Measurements from ENCODE around the gene BTNL2.

The BTNL2 gene, protein sequence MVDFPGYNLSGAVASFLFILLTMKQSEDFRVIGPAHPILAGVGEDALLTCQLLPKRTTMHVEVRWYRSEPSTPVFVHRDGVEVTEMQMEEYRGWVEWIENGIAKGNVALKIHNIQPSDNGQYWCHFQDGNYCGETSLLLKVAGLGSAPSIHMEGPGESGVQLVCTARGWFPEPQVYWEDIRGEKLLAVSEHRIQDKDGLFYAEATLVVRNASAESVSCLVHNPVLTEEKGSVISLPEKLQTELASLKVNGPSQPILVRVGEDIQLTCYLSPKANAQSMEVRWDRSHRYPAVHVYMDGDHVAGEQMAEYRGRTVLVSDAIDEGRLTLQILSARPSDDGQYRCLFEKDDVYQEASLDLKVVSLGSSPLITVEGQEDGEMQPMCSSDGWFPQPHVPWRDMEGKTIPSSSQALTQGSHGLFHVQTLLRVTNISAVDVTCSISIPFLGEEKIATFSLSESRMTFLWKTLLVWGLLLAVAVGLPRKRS

DNA sequence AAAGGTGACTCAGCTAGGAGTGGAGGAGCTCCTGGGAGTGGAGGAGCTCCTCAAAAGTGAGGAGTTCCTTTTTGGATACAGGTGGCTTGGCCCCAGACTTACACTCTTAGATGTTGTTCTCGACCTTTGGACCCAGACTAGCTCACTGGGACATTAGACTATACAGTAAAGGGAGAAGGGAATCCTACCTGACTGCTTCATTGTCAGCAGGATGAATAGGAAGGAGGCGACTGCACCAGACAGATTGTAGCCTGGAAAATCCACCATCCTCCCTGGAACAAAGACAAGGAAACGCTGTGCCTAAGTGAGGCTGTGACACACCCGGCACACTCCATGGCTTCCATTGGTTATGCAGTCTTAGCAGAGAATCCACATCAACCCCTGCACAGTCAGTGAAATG, at the start of gene BTNL2:
Gene BTNL2, minus strand, starts transcription at position 325 of the 400 bp plus-strand sequence. Its CDS starts 58 bp downstream, at position 267.
- no peak within 1 kb of the TSS for H3K27ac ChIP-seq
- ChIA-PET POLR2A (ENCODE audit: low non-redundant PET) (no interaction called here), CTCF (interaction anchor here (0.7 to 0.8 kb wide), 2 partner anchors 68 to 281 kb away, joined by 4 read pairs; no protein-coding TSS in a partner anchor)
- TF ChIP-seq, protein P1, sequence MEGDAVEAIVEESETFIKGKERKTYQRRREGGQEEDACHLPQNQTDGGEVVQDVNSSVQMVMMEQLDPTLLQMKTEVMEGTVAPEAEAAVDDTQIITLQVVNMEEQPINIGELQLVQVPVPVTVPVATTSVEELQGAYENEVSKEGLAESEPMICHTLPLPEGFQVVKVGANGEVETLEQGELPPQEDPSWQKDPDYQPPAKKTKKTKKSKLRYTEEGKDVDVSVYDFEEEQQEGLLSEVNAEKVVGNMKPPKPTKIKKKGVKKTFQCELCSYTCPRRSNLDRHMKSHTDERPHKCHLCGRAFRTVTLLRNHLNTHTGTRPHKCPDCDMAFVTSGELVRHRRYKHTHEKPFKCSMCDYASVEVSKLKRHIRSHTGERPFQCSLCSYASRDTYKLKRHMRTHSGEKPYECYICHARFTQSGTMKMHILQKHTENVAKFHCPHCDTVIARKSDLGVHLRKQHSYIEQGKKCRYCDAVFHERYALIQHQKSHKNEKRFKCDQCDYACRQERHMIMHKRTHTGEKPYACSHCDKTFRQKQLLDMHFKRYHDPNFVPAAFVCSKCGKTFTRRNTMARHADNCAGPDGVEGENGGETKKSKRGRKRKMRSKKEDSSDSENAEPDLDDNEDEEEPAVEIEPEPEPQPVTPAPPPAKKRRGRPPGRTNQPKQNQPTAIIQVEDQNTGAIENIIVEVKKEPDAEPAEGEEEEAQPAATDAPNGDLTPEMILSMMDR (conservative IDR thresholded peaks at IDR 0.05; ENCODE audit: low read depth), result no peak
- DNase-seq (ENCODE audit: low spot score), result no peak

DNA sequence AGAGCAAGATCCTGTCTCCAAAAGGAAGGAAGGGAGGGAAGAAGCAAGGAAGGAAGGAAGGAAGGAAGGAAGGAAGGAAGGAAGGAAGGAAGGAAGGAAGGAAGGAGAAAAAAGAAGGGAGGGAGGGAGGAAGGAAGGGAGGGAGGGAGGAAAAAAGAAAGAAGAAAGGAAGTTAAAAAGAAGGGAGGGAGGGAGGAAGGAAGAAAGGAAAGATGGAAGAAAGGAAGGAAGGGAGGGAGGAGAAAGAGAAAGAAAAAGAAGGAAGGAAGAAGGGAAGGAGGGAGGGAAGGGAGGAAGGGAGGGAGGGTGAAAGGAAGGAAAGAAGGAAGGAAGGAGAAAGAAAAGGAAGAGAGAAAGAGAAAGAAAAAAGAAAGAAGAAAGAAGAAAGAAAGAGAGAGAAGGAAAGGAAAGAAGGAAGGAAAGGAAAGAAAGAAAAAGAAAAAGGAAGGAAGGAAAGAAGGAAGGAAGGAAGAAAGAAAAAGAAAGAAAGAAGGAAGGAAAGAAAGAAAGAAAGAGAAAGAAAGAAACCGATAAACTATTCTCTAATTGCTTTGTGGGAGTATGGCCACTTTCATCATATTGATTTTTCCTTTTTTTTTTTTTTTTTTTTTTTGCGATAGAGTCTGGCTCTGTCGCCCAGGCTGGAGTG, 42.2 kb upstream of the BTNL2 start:
- no peak overlapping the region for H3K27ac ChIP-seq
- no peak for DNase-seq (ENCODE audit: low spot score)
- TF ChIP-seq, protein P1 (conservative IDR thresholded peaks at IDR 0.05; ENCODE audit: low read depth), result no peak
- ChIA-PET CTCF (no interaction called here), POLR2A (ENCODE audit: low non-redundant PET) (no interaction called here)

DNA sequence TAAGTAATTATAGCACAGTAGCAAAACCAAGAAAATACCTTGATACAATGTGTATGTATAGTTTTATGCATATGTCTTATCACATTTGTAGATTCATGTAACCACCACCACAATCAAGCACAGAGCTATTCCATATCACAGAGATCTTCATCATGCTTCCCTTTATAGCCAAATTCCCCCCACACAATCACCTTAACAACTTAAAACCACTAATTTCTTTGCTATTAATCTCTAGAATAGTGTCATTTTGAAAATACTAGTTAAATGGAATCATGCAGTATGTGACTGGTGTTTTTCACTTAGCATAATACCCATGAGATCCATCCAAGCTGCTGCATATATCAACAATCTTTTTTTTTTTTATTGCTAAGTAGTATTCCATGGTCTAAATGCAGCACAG, 41.0 kb upstream of the BTNL2 start:
- ChIA-PET CTCF (no interaction called here), POLR2A (ENCODE audit: low non-redundant PET) (no interaction called here)
- no peak overlapping the region for H3K27ac ChIP-seq
- TF ChIP-seq, protein P1 (conservative IDR thresholded peaks at IDR 0.05; ENCODE audit: low read depth), result no peak
- DNase-seq (ENCODE audit: low spot score), result no peak

DNA sequence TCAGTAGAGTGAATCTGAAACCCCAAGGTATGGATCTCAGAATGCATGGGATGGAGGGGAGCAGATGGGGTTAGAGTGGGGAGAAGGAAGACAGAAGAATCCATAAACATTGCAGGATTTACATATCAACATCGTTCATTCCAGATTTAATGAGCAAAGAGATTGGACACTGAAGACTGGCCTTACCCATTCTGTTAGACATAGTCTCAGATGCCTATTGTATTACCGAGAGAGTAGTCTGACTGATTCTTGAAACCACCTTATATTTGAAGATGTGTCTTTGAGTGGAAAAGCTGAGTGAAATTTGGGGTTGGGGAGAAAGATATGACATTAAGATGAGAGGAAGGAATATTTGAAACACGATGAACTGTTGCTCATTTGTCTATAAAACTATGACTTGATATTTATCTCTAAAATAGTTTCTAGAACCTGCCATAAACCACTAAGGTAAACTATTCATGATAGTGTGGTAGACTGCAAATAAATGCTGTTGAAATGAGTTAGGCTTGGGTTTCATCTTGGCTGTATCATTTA, 38.4 kb upstream of the BTNL2 start:
- TF ChIP-seq, protein P1 (conservative IDR thresholded peaks at IDR 0.05; ENCODE audit: low read depth), result no peak
- ChIA-PET POLR2A (ENCODE audit: low non-redundant PET) (no interaction called here), CTCF (no interaction called here)
- no peak for DNase-seq (ENCODE audit: low spot score)
- H3K27ac ChIP-seq, result no peak overlapping the region

DNA sequence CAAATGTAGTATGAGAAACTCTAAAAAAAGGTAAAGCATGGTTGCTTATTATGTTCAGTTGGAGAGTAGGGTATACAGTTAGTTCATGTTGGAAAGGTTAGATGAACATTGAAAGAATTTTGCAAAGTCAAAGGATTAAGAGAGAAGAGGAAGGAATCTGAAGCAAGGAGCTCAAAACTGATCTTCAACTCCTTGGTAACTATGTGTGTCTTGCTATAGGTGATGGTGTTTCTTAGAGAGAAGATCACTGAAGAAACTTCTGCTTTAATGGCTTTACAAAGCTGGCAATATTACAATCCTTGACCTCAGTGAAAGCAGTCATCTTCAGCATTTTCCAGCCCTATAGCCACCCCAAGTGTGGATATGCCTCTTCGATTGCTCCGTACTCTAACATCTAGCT, 37.5 kb upstream of the BTNL2 start:
- CTCF ChIA-PET, result interaction anchor here (0.6 kb wide), 1 partner anchor 155 kb away, joined by 5 read pairs; no protein-coding TSS in a partner anchor

DNA sequence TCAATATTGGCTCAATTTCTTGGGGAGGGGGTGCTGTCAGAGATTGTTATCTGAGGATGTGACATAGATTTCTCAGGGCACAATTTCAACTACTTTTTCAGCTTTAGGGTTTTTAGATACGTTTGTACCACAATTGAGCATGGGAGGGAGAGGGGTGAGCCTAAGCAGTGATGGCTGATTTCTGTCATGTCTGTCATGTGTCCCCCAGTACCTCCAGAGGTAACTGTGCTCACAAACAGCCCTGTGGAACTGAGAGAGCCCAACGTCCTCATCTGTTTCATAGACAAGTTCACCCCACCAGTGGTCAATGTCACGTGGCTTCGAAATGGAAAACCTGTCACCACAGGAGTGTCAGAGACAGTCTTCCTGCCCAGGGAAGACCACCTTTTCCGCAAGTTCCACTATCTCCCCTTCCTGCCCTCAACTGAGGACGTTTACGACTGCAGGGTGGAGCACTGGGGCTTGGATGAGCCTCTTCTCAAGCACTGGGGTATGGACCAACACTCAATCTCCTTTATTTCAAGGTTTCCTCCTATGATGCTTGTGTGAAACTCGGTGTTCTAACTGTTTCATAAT, 36.1 kb upstream of the BTNL2 start:
- no peak for DNase-seq (ENCODE audit: low spot score)
- TF ChIP-seq, protein P1 (conservative IDR thresholded peaks at IDR 0.05; ENCODE audit: low read depth), result no peak
- H3K27ac ChIP-seq, result no peak overlapping the region
- ChIA-PET POLR2A (ENCODE audit: low non-redundant PET) (no interaction called here), CTCF (no interaction called here)

More for the DNA sequence above, 37.5 kb upstream of the BTNL2 start:
- no peak for DNase-seq (ENCODE audit: low spot score)
- TF ChIP-seq, protein P1 (conservative IDR thresholded peaks at IDR 0.05; ENCODE audit: low read depth), result no peak
- no peak overlapping the region for H3K27ac ChIP-seq
- POLR2A ChIA-PET (ENCODE audit: low non-redundant PET), result no interaction called here
